GM23338 (cell line): ENCODE measurements around the gene LRMDA. TPM values are rescaled to one million over a fixed set of nuclear protein-coding genes. Genes with fewer than 3 reads are reported as not detected.

ENCODE experiments used
- ATAC-seq: fragments of 200-7000 bp; cut with Tn5 transposase; 3 replicates; pipeline ENCODE4 v1.9.1; 2020
- DNase-seq: peaks from one replicate; pipeline ENCODE4 v3.0.0-alpha.2; 2015; ENCODE audit warnings: low spot score
- H2AFZ ChIP-seq: fragments of 200-600 bp; sonication (generic); 2 replicates; pipeline ENCODE4 v1.8.0; 2016; ENCODE audit warnings: antibody characterized with exemption, mild to moderate bottlenecking, moderate library complexity
- H3F3A ChIP-seq: fragments of 200-600 bp; sonication (generic); replicated peaks from 2 replicates; pipeline ENCODE4 v1.8.0; 2017; ENCODE audit warnings: antibody characterized with exemption, mixed run types, low read depth
- H3K27ac ChIP-seq: fragments of 200-600 bp; sonication (generic); 2 replicates; pipeline ENCODE4 v1.6.1; 2016; ENCODE audit warnings: low read depth
- H3K27me3 ChIP-seq: fragments of 200-600 bp; sonication (generic); 2 replicates; pipeline ENCODE4 v1.8.0; 2016; ENCODE audit warnings: mild to moderate bottlenecking, mixed run types, moderate library complexity; ENCODE audit not compliant: insufficient read depth
- H3K36me3 ChIP-seq: fragments of 200-600 bp; sonication (generic); 2 replicates; pipeline ENCODE4 v1.8.0; 2016; ENCODE audit warnings: mild to moderate bottlenecking; ENCODE audit not compliant: insufficient read depth
- H3K4me1 ChIP-seq: fragments of 200-600 bp; sonication (generic); 2 replicates; pipeline ENCODE4 v1.8.0; 2016; ENCODE audit warnings: mild to moderate bottlenecking, moderate library complexity; ENCODE audit not compliant: insufficient read depth
- H3K4me2 ChIP-seq: fragments of 200-600 bp; sonication (generic); 2 replicates; pipeline ENCODE4 v1.7.1; 2017; ENCODE audit warnings: mixed run types
- H3K4me3 ChIP-seq: fragments of 200-600 bp; sonication (generic); 2 replicates; pipeline ENCODE4 v1.6.1; 2016; ENCODE audit warnings: mixed run types
- H3K79me2 ChIP-seq: fragments of 200-600 bp; sonication (generic); replicated peaks from 2 replicates; pipeline ENCODE4 v1.8.0; 2017; ENCODE audit warnings: mild to moderate bottlenecking; ENCODE audit not compliant: insufficient read depth
- H3K9me2 ChIP-seq: fragments of 200-600 bp; sonication (generic); 2 replicates; pipeline ENCODE4 v1.8.0; 2017; ENCODE audit not compliant: insufficient read depth
- H4K20me1 ChIP-seq: fragments of 200-600 bp; sonication (generic); replicated peaks from 2 replicates; pipeline ENCODE4 v1.8.0; 2017; ENCODE audit warnings: mild to moderate bottlenecking; ENCODE audit not compliant: insufficient read depth
- H3K27ac Mint-ChIP-seq: 2 replicates; pipeline ENCODE4 v1.8.0; 2020; ENCODE audit warnings: inconsistent platforms, mild to moderate bottlenecking, moderate library complexity, mixed read lengths
- H3K27me3 Mint-ChIP-seq: 3 replicates; pipeline ENCODE4 v1.8.0; 2022; ENCODE audit warnings: low read depth, mild to moderate bottlenecking, moderate library complexity, mixed read lengths, inconsistent platforms; ENCODE audit not compliant: insufficient read depth, poor library complexity
- H3K36me3 Mint-ChIP-seq: 3 replicates; pipeline ENCODE4 v1.8.0; 2021; ENCODE audit warnings: low read depth, mild to moderate bottlenecking, inconsistent platforms, moderate library complexity, mixed read lengths
- H3K4me1 Mint-ChIP-seq: 3 replicates; pipeline ENCODE4 v1.8.0; 2020; ENCODE audit warnings: mild to moderate bottlenecking, inconsistent platforms, mixed read lengths
- H3K4me3 Mint-ChIP-seq: 3 replicates; pipeline ENCODE4 v1.8.0; 2021; ENCODE audit warnings: moderate library complexity, mild to moderate bottlenecking, inconsistent platforms, mixed read lengths
- H3K9me3 Mint-ChIP-seq: 3 replicates; pipeline ENCODE4 v1.8.0; 2020; ENCODE audit warnings: moderate library complexity, mild to moderate bottlenecking, inconsistent platforms, mixed read lengths
- CREB1 ChIP-seq: fragments of 250-450 bp; sonication (Bioruptor Pico); IDR thresholded peaks from 2 replicates; pipeline ENCODE4 v1.5.0; 2020; ENCODE audit warnings: low read depth, mild to moderate bottlenecking, moderate library complexity
- CTCF ChIP-seq, 2 experiments: fragments of 200-600 bp in 1 of 2; sonication (generic) in 1 of 2; conservative IDR thresholded peaks; 2 replicates each; pipeline versions ENCODE4 v1.5.1 to v1.6.1; 2016 to 2017; ENCODE audit warnings: antibody characterized with exemption in 2 of 2, low read depth in 2 of 2, mild to moderate bottlenecking in 2 of 2, moderate library complexity in 1 of 2
- ETS1 ChIP-seq: IDR thresholded peaks from 2 replicates; pipeline ENCODE4 v1.6.1; 2016; ENCODE audit warnings: antibody characterized with exemption
- EZH2 ChIP-seq: fragments of 200-600 bp; sonication (generic); IDR thresholded peaks from one replicate; pipeline ENCODE4 v1.8.0; 2017; ENCODE audit warnings: antibody characterized with exemption, mild to moderate bottlenecking, low read depth; ENCODE audit not compliant: unreplicated experiment
- EZH2phosphoT487 ChIP-seq: fragments of 200-600 bp; sonication (generic); IDR thresholded peaks from one replicate; pipeline ENCODE4 v1.8.1; 2018; ENCODE audit warnings: antibody characterized with exemption; ENCODE audit not compliant: unreplicated experiment
- NANOG ChIP-seq: IDR thresholded peaks from 2 replicates; pipeline ENCODE4 v1.6.1; 2016; ENCODE audit warnings: antibody characterized with exemption, borderline replicate concordance
- REST ChIP-seq: IDR thresholded peaks from one replicate; pipeline ENCODE4 v1.6.1; 2018; ENCODE audit warnings: antibody characterized with exemption; ENCODE audit not compliant: unreplicated experiment
- STAT1 ChIP-seq: IDR thresholded peaks from one replicate; pipeline ENCODE4 v1.6.1; 2016; ENCODE audit warnings: antibody characterized with exemption; ENCODE audit not compliant: unreplicated experiment
- ZNF114 ChIP-seq: fragments of 250-450 bp; sonication (Bioruptor Pico); IDR thresholded peaks from 2 replicates; pipeline ENCODE4 v1.5.0; 2020; ENCODE audit warnings: mild to moderate bottlenecking, moderate library complexity
- ZNF331 ChIP-seq: fragments of 250-450 bp; sonication (Bioruptor Pico); IDR thresholded peaks from 2 replicates; pipeline ENCODE4 v1.5.0; 2020; ENCODE audit warnings: low read depth, mild to moderate bottlenecking, moderate library complexity
- ZNF462 ChIP-seq: fragments of 250-450 bp; sonication (Bioruptor Pico); IDR thresholded peaks from 2 replicates; pipeline ENCODE4 v1.5.0; 2020; ENCODE audit warnings: mild to moderate bottlenecking, moderate library complexity
- polyA plus RNA-seq: library from polyadenylated mRNA; unstranded; fragments of >200 nt; fragmentation: Nextera tagmentation; extraction: Ambion mirVana; gene quantifications from 2 replicates; pipeline ENCODE4 v1.2.1, GENCODE V29; 2016
- total RNA-seq: library from RNA; depleted of rRNA; stranded (reverse); fragments of >200 nt; shearing (Covaris generic); gene quantifications from 2 replicates; pipeline ENCODE4 v1.2.3, GENCODE V29; 2014

The LRMDA gene
- total and polyA plus RNA-seq, 2 experiments from 2014 or later = 0.90 to 1.8 TPM

GRCh38 chr10:76113952-76114351 lies 682.5 kb downstream of the LRMDA start:
- H3F3A ChIP-seq = no peaks in the 10 kb centered on the region
- peaks cover 16% of the 10 kb centered on the region for H3K4me1 Mint-ChIP-seq
- H4K20me1 ChIP-seq = no peaks in the 10 kb centered on the region
- no peak overlapping the region for H3K27ac Mint-ChIP-seq
- H3K79me2 ChIP-seq = no peaks in the 10 kb centered on the region
- H3K36me3 ChIP-seq = no peaks in the 10 kb centered on the region
- no peaks in the 10 kb centered on the region for H3K36me3 Mint-ChIP-seq
- H3K27me3 ChIP-seq = peaks cover 18% of the 10 kb centered on the region; the same call in 1 of the 2 replicates
- ATAC-seq = no peak
- DNase-seq = no peak
- no peaks in the 10 kb centered on the region for H3K9me3 Mint-ChIP-seq
- H3K27me3 Mint-ChIP-seq = peaks cover 16% of the 10 kb centered on the region
- peaks cover 14% of the 10 kb centered on the region for H3K4me1 ChIP-seq
- H2AFZ ChIP-seq = no peak overlapping the region
- H3K27ac ChIP-seq = no peak overlapping the region
- no peak overlapping the region for H3K4me3 Mint-ChIP-seq
- no peak overlapping the region for H3K4me2 ChIP-seq
- TF ChIP-seq NANOG (no peak), ZNF462 (no peak), CTCF (conservative IDR thresholded peaks at IDR 0.05; ENCODE audit: low read depth in 2 of 2) (no peak), STAT1 (no peak), CREB1 (CRISPR knock-in tag) (no peak), EZH2phosphoT487 (no peak), REST (no peak), ZNF114 (CRISPR knock-in tag) (no peak), EZH2 (no peak), ZNF331 (CRISPR knock-in tag) (no peak), ETS1 (no peak)
- no peak overlapping the region for H3K4me3 ChIP-seq
- H3K9me2 ChIP-seq = peaks cover 7% of the 10 kb centered on the region
